GM15510 (cell line): ENCODE results near the gene USP32.
A peak's percentile ranks its signal among the peaks of the same experiment; 100 is the strongest.

ENCODE experiments used
- POLR2A ChIP-seq: IDR thresholded peaks from 3 replicates; pipeline ENCODE4 v1.6.1; 2011; ENCODE audit warnings: borderline replicate concordance; ENCODE audit not compliant: insufficient read length; ENCODE audit errors: extremely low read depth

USP32 gene

DNA sequence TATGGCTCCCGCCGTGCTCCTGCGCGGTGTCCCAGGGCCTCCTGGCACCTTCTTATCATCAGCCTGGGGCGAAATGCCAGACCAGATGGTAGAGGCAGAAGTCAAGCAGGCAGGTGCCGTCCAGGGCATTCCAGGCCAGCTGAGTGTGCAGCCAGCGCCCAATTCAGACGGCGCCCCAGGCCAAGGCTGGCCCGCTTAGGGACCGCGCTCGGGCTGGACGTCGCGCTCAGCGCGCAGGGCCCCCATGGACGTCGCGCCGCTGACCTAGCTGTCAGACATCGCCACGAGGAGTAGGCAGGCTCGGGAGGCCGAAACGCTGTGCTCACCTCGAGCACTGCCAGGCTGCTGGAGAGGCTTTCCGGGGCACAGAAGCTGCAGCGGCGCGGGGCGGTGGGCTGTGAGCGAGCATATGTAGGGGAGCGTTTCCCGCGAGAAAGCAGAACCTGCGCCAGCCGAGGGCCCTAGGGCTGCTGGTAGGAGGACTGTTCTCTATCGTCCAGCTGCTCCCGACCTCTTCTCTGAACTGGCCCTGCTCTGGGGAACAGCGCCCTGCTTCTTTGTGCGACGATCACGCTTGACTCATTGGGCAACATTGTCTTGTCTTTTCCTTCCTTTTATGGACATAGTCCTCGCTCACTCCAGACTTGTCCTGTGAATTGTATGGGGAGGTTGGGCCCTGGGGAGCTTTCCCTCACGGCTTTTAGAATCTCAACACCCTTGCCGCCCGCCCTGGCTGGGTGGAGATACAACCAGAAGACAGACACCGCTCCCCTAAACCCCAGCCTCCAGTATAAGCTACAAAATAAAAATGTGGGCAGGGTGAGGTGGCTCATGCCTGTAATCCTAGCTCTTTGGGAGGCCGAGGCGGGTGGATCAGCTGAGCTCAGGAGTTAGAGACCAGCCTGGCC is 250.6 kb downstream of the USP32 start:
- no peak for TF ChIP-seq POLR2A

DNA sequence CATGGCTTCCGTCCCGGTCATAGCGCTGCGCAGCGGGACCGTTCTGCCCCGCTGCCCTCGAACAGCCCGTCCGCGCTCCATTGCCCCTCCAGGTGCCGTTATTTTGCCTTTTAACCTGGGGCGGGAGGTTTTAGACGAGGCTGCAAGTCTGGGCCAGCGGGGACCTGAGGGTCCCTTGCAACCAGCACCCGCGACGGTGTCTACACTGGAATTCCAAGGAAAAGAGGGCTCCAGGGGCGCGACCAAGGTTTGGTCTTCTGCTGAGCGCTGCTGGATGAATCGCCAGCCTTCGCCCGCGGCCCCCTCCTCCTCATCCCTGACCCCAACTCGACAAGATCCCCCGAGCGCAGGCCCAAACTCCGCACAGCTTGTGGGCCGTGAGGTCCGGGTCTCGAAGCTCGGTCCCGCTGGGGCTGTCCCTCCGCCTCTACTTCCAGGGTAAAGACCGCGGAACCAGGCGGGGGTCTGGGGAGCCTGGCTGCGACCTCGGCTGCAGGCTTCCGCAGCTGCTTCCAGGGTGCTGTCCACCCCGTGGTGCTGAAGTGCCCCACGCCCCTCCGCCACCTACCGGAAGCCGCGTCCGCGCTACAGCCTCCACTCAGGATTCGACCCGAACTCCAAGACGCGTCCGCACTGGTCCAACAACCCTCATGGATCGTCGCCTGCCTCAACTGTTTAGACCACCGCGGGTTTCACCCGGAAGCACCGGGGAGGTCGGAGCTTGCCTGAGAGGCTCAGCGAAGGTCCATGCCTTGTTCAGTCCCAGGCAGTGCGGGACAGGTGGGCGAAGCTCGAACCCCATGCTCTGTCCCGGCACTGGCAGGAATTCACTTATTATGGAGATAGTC is 252.3 kb downstream of the USP32 start:
- TF ChIP-seq POLR2A: no peak

DNA sequence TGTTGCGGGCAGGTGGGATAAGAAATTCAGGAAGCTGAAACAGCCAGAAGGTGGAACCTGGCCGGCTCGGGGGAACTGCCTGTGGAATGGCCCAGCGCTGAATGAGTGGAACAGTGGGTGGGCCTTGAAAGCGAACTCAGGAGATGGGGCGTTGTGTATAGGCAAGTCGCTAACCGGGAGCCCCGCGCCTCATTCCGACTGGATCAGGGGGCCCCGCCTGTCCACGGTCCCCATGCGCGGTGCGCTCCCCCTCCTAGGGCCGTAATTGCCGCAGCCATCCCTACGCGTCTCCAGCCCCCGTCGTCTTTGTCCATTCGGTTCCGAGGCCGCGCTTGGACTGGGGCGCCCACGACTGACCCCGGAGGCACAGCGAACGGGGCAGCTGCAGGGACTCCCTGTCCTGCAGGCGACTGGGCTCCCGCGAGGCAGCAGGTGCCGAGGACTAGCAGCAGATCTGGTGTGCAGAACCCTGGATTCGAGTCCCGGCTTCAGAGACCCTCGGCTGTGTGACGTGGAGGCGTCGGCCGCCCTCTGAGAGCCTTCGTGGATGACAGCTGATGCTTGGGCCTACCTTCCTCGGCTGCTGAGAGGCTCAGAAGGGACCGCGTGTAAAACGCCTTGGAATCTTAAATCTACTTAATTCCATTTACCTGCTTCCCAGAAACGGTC is 253.0 kb downstream of the USP32 start:
- TF ChIP-seq POLR2A: no peak

DNA sequence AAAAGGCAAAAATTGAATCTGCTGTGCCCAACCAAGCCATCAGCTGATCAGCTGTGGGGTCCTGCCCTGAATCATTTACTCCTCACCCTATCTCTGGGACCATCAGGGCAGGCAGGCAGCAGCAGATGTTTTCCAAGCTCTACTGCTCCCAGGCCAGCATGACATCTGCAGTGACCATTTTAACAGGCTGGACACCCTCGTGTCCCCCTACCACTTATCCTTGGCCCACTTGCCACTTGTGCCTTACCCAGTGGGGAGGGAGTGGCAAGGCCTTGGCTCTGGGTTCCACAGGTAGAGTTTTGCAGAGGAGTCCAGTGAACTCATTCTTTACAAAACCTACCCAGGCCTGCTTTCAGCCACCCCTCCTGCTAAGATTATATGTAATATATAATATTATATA is 254.2 kb downstream of the USP32 start:
- TF ChIP-seq POLR2A: no peak

DNA sequence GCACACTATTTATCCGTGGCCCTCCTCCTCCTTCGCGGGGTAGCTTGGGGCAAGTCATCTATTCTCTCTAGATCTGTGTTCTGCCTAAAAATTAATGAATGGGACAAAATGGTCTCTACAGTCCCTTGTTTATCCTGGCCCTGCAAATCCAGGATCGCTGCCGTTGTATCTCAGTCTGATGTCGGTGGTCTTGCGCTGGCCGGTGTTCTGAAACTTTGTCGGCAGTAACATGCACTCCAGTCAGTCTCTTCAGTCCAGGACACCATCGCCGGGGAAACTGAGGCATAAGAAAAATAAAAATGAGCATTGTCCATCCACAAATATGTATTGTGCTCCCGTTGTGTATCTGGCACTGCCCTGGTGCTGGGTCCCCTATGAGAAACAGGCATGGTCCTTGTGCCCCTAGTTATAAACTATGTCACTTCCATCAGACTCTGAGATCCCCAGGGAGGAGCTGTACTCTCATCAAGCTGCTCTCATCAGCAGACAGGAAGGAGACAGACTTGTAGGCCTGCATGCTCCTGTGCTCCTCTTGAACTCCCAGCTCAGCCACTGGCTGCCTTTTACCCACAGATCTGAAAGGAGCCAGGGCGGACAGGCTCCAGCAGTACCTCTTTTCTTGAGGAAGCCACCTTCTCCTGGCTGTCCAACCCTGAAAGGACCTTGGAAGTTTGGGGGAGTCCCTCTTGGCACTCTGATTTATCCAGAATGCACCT is 255.8 kb downstream of the USP32 start:
- TF ChIP-seq POLR2A: no peak

- peak; percentile 53 for TF ChIP-seq POLR2A
Observed at GRCh38 chr17:60135151-60135950, 256.6 kb downstream of the USP32 start.

GRCh38 chr17:60134396-60135150 is 257.4 kb downstream of the USP32 start:
- no peak for TF ChIP-seq POLR2A

DNA sequence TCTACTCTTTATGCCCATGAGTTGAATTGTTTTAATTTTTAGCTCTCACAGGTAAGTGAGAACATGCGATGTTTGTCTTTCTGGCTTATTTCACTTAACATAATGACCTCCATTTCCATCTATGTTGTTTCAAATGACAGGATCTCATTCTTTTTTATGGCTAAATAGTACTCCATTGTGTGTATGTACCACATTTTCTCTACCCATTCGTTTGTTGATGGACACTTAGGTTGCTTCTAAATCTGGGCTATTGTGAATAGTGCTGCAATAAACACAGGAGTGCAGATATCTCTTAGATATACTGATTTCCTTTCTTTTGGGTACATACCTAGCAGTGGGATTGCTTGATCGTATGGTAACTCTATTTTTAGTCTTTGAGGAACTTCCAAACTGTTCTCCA is 261.5 kb downstream of the USP32 start:
- TF ChIP-seq POLR2A: no peak

- TF ChIP-seq POLR2A: no peak
Observed at GRCh38 chr17:60129164-60129563, 262.8 kb downstream of the USP32 start.
